Naive thymus-derived CD4-positive, alpha-beta T cell (primary cell): ENCODE results near the gene KIAA0930. TPM values are rescaled to one million over a fixed set of nuclear protein-coding genes. Genes with fewer than 3 reads are reported as not detected.
"Not testable (repeated sequence)": the region's sequence is repeated elsewhere in the genome, so short reads cannot be mapped to it uniquely, and the experiment has no call there.

Experiments
- ATAC-seq: fragments of 150-1000 bp; cut with Tn5 transposase; 2 replicates; pipeline ENCODE4 v1.10.0; 2021; ENCODE audit warnings: mild to moderate bottlenecking, moderate library complexity
- CTCF ChIA-PET: fragments of 350-600 bp; sonication (Branson Sonifier 250); formaldehyde crosslinking; loops from one replicate; lab custom pipeline; 2021; ENCODE audit warnings: antibody characterized with exemption; lab: Charles Lee
- POLR2A ChIA-PET: fragments of 350-600 bp; sonication (Branson Sonifier 250); formaldehyde crosslinking; loops from one replicate; lab custom pipeline; 2021; ENCODE audit warnings: antibody characterized with exemption, inconsistent platforms; lab: Charles Lee
- DNase-seq, 9 donors: peaks; one replicate each; pipeline versions ENCODE4 v3.0.0 to v3.0.0-alpha.2; 2020 to 2022; ENCODE audit warnings: mixed read lengths in 1 of 9
- H3K27ac ChIP-seq: one replicate; pipeline ENCODE4 v1.7.0; 2013; ENCODE audit warnings: mild to moderate bottlenecking, low read depth, low read length, moderate library complexity
- H3K27me3 ChIP-seq, 2 donors: one replicate each; pipeline ENCODE4 v1.7.0; 2013; ENCODE audit warnings: low read length in 2 of 2, mild to moderate bottlenecking in 2 of 2, moderate library complexity in 2 of 2; ENCODE audit not compliant: control insufficient read depth in 2 of 2, insufficient read depth in 2 of 2
- H3K36me3 ChIP-seq, 3 experiments: 1 replicate in 2 of 3; 2 replicates in 1 of 3; pipeline ENCODE4 v1.7.0; 2013; ENCODE audit warnings: low read length in 3 of 3, mild to moderate bottlenecking in 3 of 3, moderate library complexity in 1 of 3; ENCODE audit not compliant: insufficient read depth in 3 of 3, control insufficient read depth in 2 of 3
- H3K4me1 ChIP-seq, 2 donors: one replicate each; pipeline ENCODE4 v1.7.0; 2013; ENCODE audit warnings: low read length in 2 of 2, mild to moderate bottlenecking in 2 of 2, moderate library complexity in 1 of 2; ENCODE audit not compliant: control insufficient read depth in 2 of 2, insufficient read depth in 2 of 2
- H3K4me3 ChIP-seq: 2 replicates; pipeline ENCODE4 v1.7.0; 2013; ENCODE audit warnings: mild to moderate bottlenecking, low read length
- H3K9me3 ChIP-seq, 3 experiments: 1 replicate in 2 of 3; 2 replicates in 1 of 3; pipeline ENCODE4 v1.7.0; 2013; ENCODE audit warnings: low read length in 3 of 3; ENCODE audit not compliant: control insufficient read depth in 2 of 3
- H3K27ac Mint-ChIP-seq, 9 donors: one replicate each; pipeline ENCODE4 v1.8.0; 2020 to 2022; ENCODE audit warnings: mixed read lengths in 9 of 9, mild to moderate bottlenecking in 8 of 9, moderate library complexity in 5 of 9, inconsistent platforms in 2 of 9
- H3K27me3 Mint-ChIP-seq, 5 donors: one replicate each; pipeline ENCODE4 v1.8.0; 2021 to 2022; ENCODE audit warnings: mixed read lengths in 5 of 5, mild to moderate bottlenecking in 1 of 5
- H3K36me3 Mint-ChIP-seq, 5 donors: one replicate each; pipeline ENCODE4 v1.8.0; 2020 to 2022; ENCODE audit warnings: mixed read lengths in 5 of 5, mild to moderate bottlenecking in 3 of 5, inconsistent platforms in 1 of 5
- H3K4me1 Mint-ChIP-seq, 7 donors: one replicate each; pipeline ENCODE4 v1.8.0; 2020 to 2022; ENCODE audit warnings: mixed read lengths in 7 of 7, mild to moderate bottlenecking in 3 of 7, inconsistent platforms in 1 of 7
- H3K4me3 Mint-ChIP-seq, 10 donors: one replicate each; pipeline ENCODE4 v1.8.0; 2020 to 2022; ENCODE audit warnings: mild to moderate bottlenecking in 10 of 10, mixed read lengths in 10 of 10, moderate library complexity in 6 of 10, inconsistent platforms in 2 of 10
- H3K9me3 Mint-ChIP-seq, 11 donors: one replicate each; pipeline ENCODE4 v1.8.0; 2020 to 2022; ENCODE audit warnings: mixed read lengths in 11 of 11, mild to moderate bottlenecking in 4 of 11, inconsistent platforms in 1 of 11, moderate library complexity in 1 of 11
- intact Hi-C, 2 donors: fragments of 100-400 bp; cut with micrococcal nuclease; formaldehyde crosslinking; loops; one replicate each; pipeline ENCODE4 v1.15.1; 2023
- polyA plus RNA-seq, 2 donors: library from polyadenylated mRNA; unstranded; fragments of 300-500 nt; fragmentation: Illumina TruSeq; gene quantifications; one replicate each; pipeline ENCODE4 v1.2.3, GENCODE V29; 2021
- total RNA-seq, 6 experiments: library from RNA in 5 of 6; stranded (reverse) in 5 of 6; gene quantifications; 1 replicate in 5 of 6; 2 replicates in 1 of 6; pipeline ENCODE4 v1.2.3 and lab custom pipeline; 2021 to 2026

Gene KIAA0930
- total and polyA plus RNA-seq, 7 experiments from 2014 or later, result 2.3 to 58.2 (median 21.6) TPM

DNA sequence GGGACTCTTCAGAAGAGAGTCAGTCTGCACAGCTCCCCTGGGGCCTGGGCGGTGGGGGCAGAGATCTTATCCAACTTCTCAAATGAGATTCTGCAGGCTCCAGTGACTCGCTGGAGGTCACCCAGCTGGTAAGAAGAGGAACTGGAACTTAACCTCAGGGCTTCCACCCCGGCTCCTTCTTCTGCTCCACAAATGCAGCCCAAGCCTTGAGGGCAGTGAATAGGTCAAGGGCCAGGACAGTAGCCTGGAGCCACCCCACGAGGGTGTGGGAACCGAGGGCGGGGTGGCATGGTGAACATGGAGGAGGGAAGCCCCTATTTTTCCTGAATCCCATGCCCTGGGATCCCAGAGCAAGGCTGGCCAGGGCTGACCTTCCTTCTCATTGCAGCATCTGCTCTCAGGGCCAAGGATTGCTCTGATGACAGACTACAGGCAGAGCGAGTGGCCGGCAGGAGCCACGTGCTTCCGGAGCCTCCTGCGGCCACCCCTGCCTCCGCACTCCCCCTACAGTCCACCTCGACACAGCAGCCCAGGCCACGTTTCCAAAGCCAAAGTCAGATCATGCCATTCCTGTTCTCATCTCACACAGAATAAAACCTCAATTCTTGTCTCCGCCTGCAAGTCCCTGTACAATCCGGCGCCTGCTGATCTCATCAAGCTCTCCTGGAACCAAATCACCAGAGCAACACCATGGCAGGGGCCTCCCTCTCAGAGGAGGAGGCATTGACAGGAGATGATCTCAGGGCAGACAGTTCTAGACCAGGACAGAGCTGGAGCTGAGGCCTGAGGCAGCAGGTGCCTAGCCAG, 23.0 kb upstream of the KIAA0930 start:
- H3K4me3 Mint-ChIP-seq, result peak overlapping the region in 1 of 10 donors; percentile 13
- peaks cover 4 to 53% (median 8%) of the 10 kb centered on the region in 5 donors for H3K27me3 Mint-ChIP-seq
- H3K9me3 ChIP-seq, result no peaks in the 10 kb centered on the region
- peaks cover 0 to 7% (median under 1%) of the 10 kb centered on the region in 7 donors for H3K4me1 Mint-ChIP-seq
- ATAC-seq, result peak; percentile 73
- H3K27ac Mint-ChIP-seq, result no peak overlapping the region
- H3K27ac ChIP-seq, result no peak overlapping the region
- no peak for DNase-seq
- no peak overlapping the region for H3K4me3 ChIP-seq
- ChIA-PET POLR2A (no interaction called here), CTCF (no interaction called here)
- no peaks in the 10 kb centered on the region for H3K36me3 ChIP-seq
- no peaks in the 10 kb centered on the region for H3K27me3 ChIP-seq
- H3K36me3 Mint-ChIP-seq, result no peaks in the 10 kb centered on the region
- intact Hi-C loops, result no loop called here
- no peaks in the 10 kb centered on the region for H3K4me1 ChIP-seq
- H3K9me3 Mint-ChIP-seq, result no peaks in the 10 kb centered on the region

DNA sequence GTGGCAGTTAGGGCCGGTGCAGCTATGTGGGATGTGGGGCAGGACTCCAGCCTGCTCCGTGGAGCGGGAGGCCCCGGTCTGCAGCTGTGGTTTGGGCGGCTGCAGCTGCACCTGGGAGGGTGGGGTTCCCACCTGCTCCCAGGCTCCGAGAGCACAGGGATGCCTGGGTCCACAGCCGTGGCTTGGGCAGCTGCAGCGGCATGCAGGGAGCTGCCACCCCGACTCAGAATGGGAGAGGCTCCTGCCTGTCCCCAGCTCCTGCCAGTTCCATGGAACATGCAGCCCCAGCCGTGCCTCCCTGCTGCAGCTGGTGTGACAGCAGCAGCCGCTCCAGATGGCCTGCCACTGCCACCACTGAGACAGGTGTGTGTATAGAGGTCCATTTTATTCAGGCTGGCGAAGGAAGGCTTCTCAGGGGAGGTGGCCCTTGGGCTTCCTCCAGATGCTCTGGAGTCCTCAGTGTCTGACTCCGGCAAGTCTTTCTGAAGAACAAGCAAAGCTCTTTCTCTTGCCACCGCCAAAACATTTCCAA, 22.3 kb upstream of the KIAA0930 start:
- Mint-ChIP-seq H3K27ac (no peak overlapping the region), H3K9me3 (peaks cover 0 to 2% (median 0%) of the 10 kb centered on the region in 11 donors), H3K4me1 (peaks cover 0 to 6% (median 0%) of the 10 kb centered on the region in 7 donors), H3K36me3 (no peaks in the 10 kb centered on the region), H3K4me3 (no peak overlapping the region), H3K27me3 (peaks cover 4 to 51% (median 8%) of the 10 kb centered on the region in 5 donors)
- Histone ChIP-seq H3K27me3 (no peaks in the 10 kb centered on the region), H3K36me3 (no peaks in the 10 kb centered on the region), H3K4me1 (no peaks in the 10 kb centered on the region), H3K9me3 (no peaks in the 10 kb centered on the region), H3K27ac (no peak overlapping the region), H3K4me3 (no peak overlapping the region)
- CTCF ChIA-PET, result no interaction called here
- no peak for DNase-seq
- ATAC-seq, result peak; percentile 7
- POLR2A ChIA-PET, result no interaction called here
- intact Hi-C loops, result no loop called here

DNA sequence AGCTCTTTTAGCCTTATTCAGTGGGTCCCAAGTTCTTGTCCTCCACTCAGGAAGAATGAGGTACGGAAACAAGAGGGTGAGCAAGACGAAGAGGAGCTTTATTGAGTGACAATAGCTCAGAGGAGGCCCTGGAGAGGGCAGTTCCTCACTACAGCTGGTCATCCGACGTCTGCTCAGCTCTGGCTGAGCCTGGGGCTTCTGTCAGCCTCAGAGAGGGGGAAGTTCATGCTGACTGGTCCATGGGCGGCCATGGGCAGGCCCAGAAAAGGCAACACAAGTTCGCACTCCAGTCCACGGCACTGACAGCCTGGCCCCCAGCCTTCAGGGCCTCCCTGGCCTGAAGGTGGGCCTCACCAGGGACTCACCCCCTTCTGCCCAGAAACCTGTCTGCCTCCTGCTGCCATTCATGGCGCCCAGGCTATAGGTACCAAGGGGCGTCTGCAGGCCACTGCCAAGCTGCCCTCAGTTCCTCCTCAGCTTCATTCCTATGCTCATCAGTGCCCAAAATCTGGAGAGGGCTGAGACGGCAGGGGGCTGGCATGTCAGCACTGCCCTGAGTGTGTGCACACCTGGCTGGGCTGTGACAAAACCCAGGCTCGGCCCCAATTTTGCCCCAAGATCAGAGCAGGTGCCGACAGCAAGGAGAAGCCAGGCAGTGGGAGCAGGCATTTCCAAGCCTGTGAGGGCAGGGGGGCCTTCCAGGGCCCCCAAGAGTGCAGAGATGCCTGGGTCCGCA, 21.7 kb upstream of the KIAA0930 start:
- H3K4me3 ChIP-seq, result no peak overlapping the region
- CTCF ChIA-PET, result interaction anchor here (0.6 kb wide), 1 partner anchor 85 kb away, joined by 3 read pairs; no protein-coding TSS in a partner anchor
- H3K9me3 ChIP-seq, result no peaks in the 10 kb centered on the region
- DNase-seq, result no peak
- H3K27ac Mint-ChIP-seq, result no peak overlapping the region
- H3K27me3 Mint-ChIP-seq, result peaks cover 4 to 47% (median 8%) of the 10 kb centered on the region in 5 donors
- peaks cover 0 to 6% (median 0%) of the 10 kb centered on the region in 7 donors for H3K4me1 Mint-ChIP-seq
- peaks cover 0 to 5% (median 0%) of the 10 kb centered on the region in 11 donors for H3K9me3 Mint-ChIP-seq
- POLR2A ChIA-PET, result no interaction called here
- H3K27ac ChIP-seq, result no peak overlapping the region
- ATAC-seq, result peak; percentile 67
- H3K36me3 ChIP-seq, result no peaks in the 10 kb centered on the region
- H3K4me3 Mint-ChIP-seq, result no peak overlapping the region
- H3K36me3 Mint-ChIP-seq, result no peaks in the 10 kb centered on the region
- intact Hi-C loops, result no loop called here
- no peaks in the 10 kb centered on the region for H3K27me3 ChIP-seq
- no peaks in the 10 kb centered on the region for H3K4me1 ChIP-seq

DNA sequence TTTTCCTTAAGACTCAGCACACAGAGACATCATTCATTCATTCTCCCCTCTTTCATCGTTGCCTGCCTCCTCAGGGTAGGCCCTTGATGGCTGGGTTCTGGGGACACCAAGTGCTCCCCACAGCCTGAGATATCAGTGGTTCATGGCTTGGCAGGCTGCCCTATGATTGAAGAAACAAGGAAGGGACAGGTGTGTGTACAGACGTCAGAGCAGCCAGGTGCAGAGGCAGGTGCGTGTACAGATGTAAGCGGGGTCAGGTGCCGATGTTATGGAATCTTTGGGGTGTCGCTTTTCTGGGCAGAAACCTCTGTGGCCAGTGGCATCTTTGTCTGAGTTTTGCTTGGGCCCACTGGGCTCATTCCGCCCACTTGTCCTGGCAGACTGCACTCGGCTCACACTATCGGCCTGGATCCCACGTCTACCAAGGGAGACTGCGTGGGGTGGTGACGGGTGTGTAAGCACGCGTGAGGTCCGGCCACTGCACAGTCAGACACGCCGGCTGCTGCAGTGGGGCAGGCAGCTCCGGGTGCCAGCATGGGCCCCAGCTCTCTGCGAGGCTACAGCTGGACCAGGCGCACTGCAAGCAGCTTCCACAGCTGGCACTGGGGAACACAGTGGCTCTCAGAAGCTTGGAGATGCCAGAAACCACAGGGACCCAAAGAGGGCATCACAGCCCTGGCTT, 20.9 kb upstream of the KIAA0930 start:
- no peaks in the 10 kb centered on the region for H3K36me3 Mint-ChIP-seq
- intact Hi-C loops, result no loop called here
- Histone ChIP-seq H3K27me3 (no peaks in the 10 kb centered on the region), H3K4me3 (no peak overlapping the region), H3K9me3 (no peaks in the 10 kb centered on the region), H3K36me3 (no peaks in the 10 kb centered on the region), H3K4me1 (no peaks in the 10 kb centered on the region), H3K27ac (no peak overlapping the region)
- H3K27ac Mint-ChIP-seq, result no peak overlapping the region
- DNase-seq, result no peak
- ATAC-seq, result no peak
- peaks cover 4 to 39% (median 8%) of the 10 kb centered on the region in 5 donors for H3K27me3 Mint-ChIP-seq
- H3K4me3 Mint-ChIP-seq, result no peak overlapping the region
- CTCF ChIA-PET, result interaction anchor here (0.6 kb wide), 1 partner anchor 86 kb away, joined by 3 read pairs; no protein-coding TSS in a partner anchor
- H3K4me1 Mint-ChIP-seq, result peaks cover 0 to 6% (median 0%) of the 10 kb centered on the region in 7 donors
- peaks cover 0 to 8% (median 0%) of the 10 kb centered on the region in 11 donors for H3K9me3 Mint-ChIP-seq
- POLR2A ChIA-PET, result no interaction called here

DNA sequence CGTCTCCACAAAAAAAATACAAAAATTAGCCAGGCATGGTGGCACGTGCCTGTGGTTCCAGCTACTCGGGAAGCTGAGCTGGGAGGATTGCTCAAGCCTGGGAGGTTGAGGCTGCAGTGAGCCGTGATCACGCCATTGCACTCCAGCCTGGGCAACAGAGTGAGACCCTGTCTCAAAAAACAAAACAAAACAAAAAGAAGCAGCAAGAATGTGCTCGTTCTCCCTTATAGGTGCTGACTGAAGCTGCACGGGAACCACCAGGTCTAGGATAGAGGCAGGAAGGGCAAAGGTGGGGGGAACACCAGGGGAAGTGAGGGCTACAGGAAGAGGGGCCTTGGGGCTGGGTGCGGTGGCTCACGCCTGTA, 19.7 kb upstream of the KIAA0930 start:
- H3K27ac ChIP-seq, H3K36me3 Mint-ChIP-seq, H3K4me1 ChIP-seq, POLR2A ChIA-PET, H3K4me3 Mint-ChIP-seq, H3K4me1 Mint-ChIP-seq, H3K4me3 ChIP-seq, H3K9me3 ChIP-seq, ATAC-seq, CTCF ChIA-PET, H3K9me3 Mint-ChIP-seq, H3K27me3 ChIP-seq, H3K36me3 ChIP-seq, DNase-seq, intact Hi-C loops, H3K27ac Mint-ChIP-seq: not testable (repeated sequence)
- peaks cover 4 to 30% (median 8%) of the 10 kb centered on the region in 5 donors for H3K27me3 Mint-ChIP-seq

DNA sequence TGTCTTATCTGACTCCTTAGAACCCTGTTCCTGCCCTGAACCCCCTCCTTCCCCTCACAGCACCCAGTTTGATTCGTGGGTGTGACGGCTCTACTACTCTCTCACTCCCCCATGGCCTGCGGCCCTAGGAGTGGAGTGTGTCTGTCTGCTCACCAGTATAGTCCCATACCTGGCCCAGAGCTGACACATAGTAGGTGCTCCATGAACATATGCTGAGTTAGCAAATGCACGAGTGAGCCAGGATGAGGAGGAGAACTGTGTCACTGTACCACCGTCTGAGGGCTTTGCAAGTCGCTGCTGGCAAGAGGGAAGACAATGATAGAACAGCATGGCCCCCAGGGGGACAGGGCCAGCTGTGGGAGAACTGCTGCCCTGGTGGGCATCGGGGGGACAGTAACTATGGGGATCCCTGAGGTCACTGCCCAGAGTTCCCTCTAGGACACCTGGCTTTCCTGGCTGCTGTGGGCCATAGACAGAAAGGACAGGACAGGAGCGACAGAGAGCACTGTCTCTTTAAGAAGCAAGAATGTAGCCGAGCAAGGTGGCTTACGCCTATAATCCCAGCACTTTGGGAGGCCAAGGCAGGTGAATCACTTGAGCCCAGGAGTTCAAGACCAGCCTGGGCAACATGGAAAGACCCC, 19.2 kb upstream of the KIAA0930 start:
- Mint-ChIP-seq H3K4me1 (peaks cover 0 to 6% (median 0%) of the 10 kb centered on the region in 7 donors), H3K4me3 (no peak overlapping the region)
- CTCF ChIA-PET, result no interaction called here

More for the DNA sequence above, 19.2 kb upstream of the KIAA0930 start:
- Histone ChIP-seq H3K27me3 (no peaks in the 10 kb centered on the region), H3K4me1 (peaks cover 0 to 6% of the 10 kb centered on the region in 2 donors), H3K4me3 (no peak overlapping the region), H3K27ac (no peak overlapping the region), H3K9me3 (no peaks in the 10 kb centered on the region), H3K36me3 (no peaks in the 10 kb centered on the region)
- Mint-ChIP-seq H3K27ac (peak overlapping the region in 1 of 9 donors; percentile 28), H3K27me3 (peaks cover 4 to 28% (median 8%) of the 10 kb centered on the region in 5 donors), H3K36me3 (no peaks in the 10 kb centered on the region), H3K9me3 (peaks cover 0 to 8% (median 0%) of the 10 kb centered on the region in 11 donors)
- intact Hi-C loops, result no loop called here
- POLR2A ChIA-PET, result no interaction called here
- ATAC-seq (no peak), DNase-seq (no peak)
